Endothelial cell of umbilical vein (primary cell): ENCODE measurements around the gene KAT6B. TPM values are rescaled to one million over a fixed set of nuclear protein-coding genes. Genes with fewer than 3 reads are reported as not detected.

Experiments
- BruUV-seq: library from RNA; stranded (reverse); fragments of 400-500 nt; replicated peaks from 2 replicates; lab custom pipeline; 2021; lab: Mats Ljungman, UMichigan
- CTCF ChIA-PET: fragments of 300-600, 350-600 bp; sonication (Branson Sonifier 250); formaldehyde crosslinking; loops from one replicate; lab custom pipeline; 2021; ENCODE audit warnings: antibody characterized with exemption, inconsistent platforms; lab: Charles Lee
- POLR2A ChIA-PET: fragments of 300-600, 350-600 bp; sonication (Branson Sonifier 250); formaldehyde crosslinking; loops from one replicate; lab custom pipeline; 2021; ENCODE audit warnings: antibody characterized with exemption, inconsistent platforms; lab: Charles Lee
- DNase-seq: peaks from one replicate; pipeline ENCODE4 v3.0.0-alpha.2; 2011; ENCODE audit warnings: low read depth, low spot score
- FAIRE-seq: peaks from 2 replicates; lab custom pipeline; 2011; peaks lifted over from hg19 to GRCh38; lab: Jason Lieb, UNC
- H2AFZ ChIP-seq: 2 replicates; pipeline ENCODE4 v1.6.0; 2012; ENCODE audit warnings: low read depth, low read length, control low read depth, inconsistent platforms
- H3K27ac ChIP-seq: 2 replicates; pipeline ENCODE4 v1.5.1; 2011; ENCODE audit warnings: low read depth, mild to moderate bottlenecking, control low read depth, low read length, moderate library complexity; ENCODE audit not compliant: insufficient read depth
- H3K27me3 ChIP-seq, 2 experiments: 2 replicates each; pipeline versions ENCODE4 v1.6.0 to v1.6.1; 2011; ENCODE audit warnings: low read length in 2 of 2, mixed read lengths in 1 of 2; ENCODE audit not compliant: control insufficient read depth in 2 of 2, insufficient read depth in 2 of 2
- H3K36me3 ChIP-seq, 2 experiments: 2 replicates in 1 of 2; 3 replicates in 1 of 2; pipeline ENCODE4 v1.5.1; 2011; ENCODE audit warnings: low read length in 2 of 2, mild to moderate bottlenecking in 1 of 2, moderate library complexity in 1 of 2; ENCODE audit not compliant: control insufficient read depth in 2 of 2, insufficient read depth in 2 of 2; ENCODE audit errors: extremely low read depth in 1 of 2
- H3K4me1 ChIP-seq: 3 replicates; pipeline ENCODE4 v1.5.1; 2011; ENCODE audit warnings: mild to moderate bottlenecking, low read length; ENCODE audit not compliant: control insufficient read depth, insufficient read depth; ENCODE audit errors: extremely low read depth
- H3K4me2 ChIP-seq: 2 replicates; pipeline ENCODE4 v1.6.1; 2011; ENCODE audit warnings: low read length, control low read depth, mixed read lengths; ENCODE audit not compliant: insufficient read depth
- H3K4me3 ChIP-seq, 3 experiments: fragments of 200-600 bp in 1 of 3; sonication (generic), shearing (Covaris generic) in 1 of 3; replicated peaks in 1 of 3; 2 replicates each; pipeline ENCODE4 v1.5.1; 2011 to 2016; ENCODE audit warnings: control low read depth in 3 of 3, low read length in 3 of 3, mild to moderate bottlenecking in 2 of 3, inconsistent platforms in 1 of 3, low read depth in 1 of 3, moderate library complexity in 1 of 3; ENCODE audit not compliant: insufficient read depth in 1 of 3
- H3K79me2 ChIP-seq: 2 replicates; pipeline ENCODE4 v1.6.0; 2012; ENCODE audit warnings: low read length, inconsistent platforms; ENCODE audit not compliant: control insufficient read depth, insufficient read depth
- H3K9ac ChIP-seq: replicated peaks from 2 replicates; pipeline ENCODE3; 2011; ENCODE audit warnings: low read length, control low read depth; ENCODE audit not compliant: insufficient read depth; ENCODE audit errors: extremely low read depth
- H3K9me1 ChIP-seq: replicated peaks from 3 replicates; pipeline ENCODE4 v1.6.0; 2011; ENCODE audit warnings: mild to moderate bottlenecking, low read length; ENCODE audit not compliant: control insufficient read depth, insufficient read depth; ENCODE audit errors: extremely low read depth
- H3K9me3 ChIP-seq: replicated peaks from 2 replicates; pipeline ENCODE4 v1.5.1; 2012; ENCODE audit warnings: low read length, inconsistent platforms; ENCODE audit not compliant: control insufficient read depth, insufficient read depth
- H4K20me1 ChIP-seq: replicated peaks from 2 replicates; pipeline ENCODE3; 2011; ENCODE audit warnings: mild to moderate bottlenecking, low read length; ENCODE audit not compliant: control insufficient read depth, insufficient read depth; ENCODE audit errors: extremely low read depth
- EZH2 ChIP-seq: IDR thresholded peaks from 2 replicates; pipeline ENCODE4 v1.6.1; 2012; ENCODE audit warnings: borderline replicate concordance, low read depth, mild to moderate bottlenecking, moderate library complexity, low read length, inconsistent platforms; ENCODE audit not compliant: severe bottlenecking
- FOS ChIP-seq: IDR thresholded peaks from 2 replicates; pipeline ENCODE4 v1.6.1; 2011; ENCODE audit warnings: mild to moderate bottlenecking, low read length, moderate library complexity, borderline replicate concordance; ENCODE audit not compliant: insufficient read depth
- GATA2 ChIP-seq: IDR thresholded peaks from 2 replicates; pipeline ENCODE4 v1.7.0; 2011; ENCODE audit warnings: low read depth, mild to moderate bottlenecking, moderate library complexity, mixed read lengths, low read length; ENCODE audit not compliant: insufficient read length, insufficient read depth
- JUN ChIP-seq: IDR thresholded peaks from 2 replicates; pipeline ENCODE4 v1.6.1; 2011; ENCODE audit warnings: borderline replicate concordance, low read depth; ENCODE audit not compliant: insufficient read length, insufficient read depth
- MYC ChIP-seq: IDR thresholded peaks from one replicate; pipeline ENCODE4 v1.6.1; 2011; ENCODE audit warnings: mild to moderate bottlenecking, low read depth, low read length
- POLR2A ChIP-seq: IDR thresholded peaks from 2 replicates; pipeline ENCODE4 v1.6.1; 2012; ENCODE audit warnings: low read depth, mild to moderate bottlenecking, control low read depth, low read length
- POLR2AphosphoS5 ChIP-seq: IDR thresholded peaks from 2 replicates; pipeline ENCODE4 v1.6.1; 2012; ENCODE audit warnings: low read depth, mild to moderate bottlenecking, control low read depth, low read length, moderate library complexity; ENCODE audit not compliant: insufficient read depth
- dilution Hi-C: fragments of 300-500 bp; cut with MboI; formaldehyde crosslinking; loops from one replicate; pipeline ENCODE4 v1.15.0; 2019; ENCODE audit warnings: low sequenced_read_pairs; ENCODE audit not compliant: extremely low pct_ligation_motif_present
- intact Hi-C: fragments of 100-400 bp; cut with micrococcal nuclease; formaldehyde crosslinking; loops from one replicate; pipeline ENCODE4 v1.10.0; 2022
- polyA plus RNA-seq, 4 experiments: library from polyadenylated mRNA; depleted of rRNA in 3 of 4; stranded (reverse) in 3 of 4; unstranded in 1 of 4; fragments of >200 nt; gene quantifications; 2 replicates each; pipeline versions ENCODE4 v1.2.1 to v1.2.3, GENCODE V29; 2011 to 2012; ENCODE audit warnings: missing spikeins in 1 of 4
- total RNA-seq: library from RNA; stranded (reverse); gene quantifications from 2 replicates; pipeline ENCODE4 v1.2.3, GENCODE V29; 2021
- TF ChIP-seq, protein P1 (sequence below): IDR thresholded peaks from 2 replicates; pipeline ENCODE4 v1.6.1; 2011; ENCODE audit not compliant: insufficient read depth, insufficient read length
- TF ChIP-seq, protein P2 (sequence below), 2 donors: IDR thresholded peaks; 1 replicate in 1 of 2; 2 replicates in 1 of 2; pipeline ENCODE4 v1.5.1; 2011; ENCODE audit warnings: low read length in 2 of 2, mild to moderate bottlenecking in 2 of 2, moderate library complexity in 2 of 2, control low read depth in 1 of 2, inconsistent platforms in 1 of 2, low read depth in 1 of 2; ENCODE audit not compliant: insufficient read depth in 1 of 2; ENCODE audit errors: extremely low read depth in 1 of 2

Gene KAT6B
- total and polyA plus RNA-seq, 2 donors (not counting 3 experiments of a cell fraction or from before 2014, with no cell fraction given), result 4.5 to 17.0 TPM

DNA sequence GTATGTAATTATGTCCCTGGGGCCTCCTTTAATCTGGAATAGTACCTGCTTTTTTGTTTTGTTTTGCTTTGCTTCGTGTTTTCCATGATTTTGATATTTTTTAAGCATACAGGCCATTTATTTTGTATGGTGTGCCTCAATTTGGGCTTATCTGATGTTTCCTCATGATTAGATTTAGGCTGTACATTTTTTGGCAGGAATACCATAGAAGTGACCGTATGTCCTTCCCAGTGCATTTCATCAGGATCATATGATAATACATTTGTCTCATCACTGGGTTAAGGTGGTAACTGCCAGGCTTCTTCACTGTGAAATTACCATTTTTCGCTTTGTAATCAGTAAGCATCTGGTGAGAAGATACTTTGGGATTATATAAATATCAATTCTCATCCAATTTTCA, 167.2 kb downstream of the KAT6B start:
- intact Hi-C loops, result no loop called here
- BruUV-seq, result no TSS peak
- H3K9ac ChIP-seq, result no peak overlapping the region
- H3K4me2 ChIP-seq, result no peak overlapping the region
- POLR2A ChIA-PET, result no interaction called here
- H4K20me1 ChIP-seq, result no peaks in the 10 kb centered on the region
- no peaks in the 10 kb centered on the region for H3K9me1 ChIP-seq
- no peaks in the 10 kb centered on the region for H3K9me3 ChIP-seq
- dilution Hi-C loops, result no loop called here
- H3K4me3 ChIP-seq, result no peak overlapping the region
- peaks cover 3% of the 10 kb centered on the region for H3K4me1 ChIP-seq
- H3K27me3 ChIP-seq, result no peaks in the 10 kb centered on the region
- CTCF ChIA-PET, result no interaction called here
- no peaks in the 10 kb centered on the region for H3K79me2 ChIP-seq
- no peak for DNase-seq
- peaks cover 0 to 2% of the 10 kb centered on the region in 2 experiments for H3K36me3 ChIP-seq
- TF ChIP-seq JUN, result no peak
- no peak for TF ChIP-seq MYC
- no peak for TF ChIP-seq FOS
- TF ChIP-seq, protein P1, sequence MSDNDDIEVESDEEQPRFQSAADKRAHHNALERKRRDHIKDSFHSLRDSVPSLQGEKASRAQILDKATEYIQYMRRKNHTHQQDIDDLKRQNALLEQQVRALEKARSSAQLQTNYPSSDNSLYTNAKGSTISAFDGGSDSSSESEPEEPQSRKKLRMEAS, result no peak
- no peak for TF ChIP-seq GATA2
- no peak for TF ChIP-seq EZH2
- TF ChIP-seq, protein P2, sequence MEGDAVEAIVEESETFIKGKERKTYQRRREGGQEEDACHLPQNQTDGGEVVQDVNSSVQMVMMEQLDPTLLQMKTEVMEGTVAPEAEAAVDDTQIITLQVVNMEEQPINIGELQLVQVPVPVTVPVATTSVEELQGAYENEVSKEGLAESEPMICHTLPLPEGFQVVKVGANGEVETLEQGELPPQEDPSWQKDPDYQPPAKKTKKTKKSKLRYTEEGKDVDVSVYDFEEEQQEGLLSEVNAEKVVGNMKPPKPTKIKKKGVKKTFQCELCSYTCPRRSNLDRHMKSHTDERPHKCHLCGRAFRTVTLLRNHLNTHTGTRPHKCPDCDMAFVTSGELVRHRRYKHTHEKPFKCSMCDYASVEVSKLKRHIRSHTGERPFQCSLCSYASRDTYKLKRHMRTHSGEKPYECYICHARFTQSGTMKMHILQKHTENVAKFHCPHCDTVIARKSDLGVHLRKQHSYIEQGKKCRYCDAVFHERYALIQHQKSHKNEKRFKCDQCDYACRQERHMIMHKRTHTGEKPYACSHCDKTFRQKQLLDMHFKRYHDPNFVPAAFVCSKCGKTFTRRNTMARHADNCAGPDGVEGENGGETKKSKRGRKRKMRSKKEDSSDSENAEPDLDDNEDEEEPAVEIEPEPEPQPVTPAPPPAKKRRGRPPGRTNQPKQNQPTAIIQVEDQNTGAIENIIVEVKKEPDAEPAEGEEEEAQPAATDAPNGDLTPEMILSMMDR (IDR thresholded peaks at IDR 0.05; ENCODE audit: extremely low read depth in 1 of 2, insufficient read depth in 1 of 2, low read depth in 1 of 2, low read length in 2 of 2), result no peak
- TF ChIP-seq POLR2AphosphoS5, result no peak
- no peak for TF ChIP-seq POLR2A
- no peak overlapping the region for H2AFZ ChIP-seq
- FAIRE-seq, result no peak
- H3K27ac ChIP-seq, result no peak overlapping the region
